Parathyroid adenoma (tissue), 2 donors: ENCODE results near the gene VPS37C.

Source experiments
- H2AFZ ChIP-seq: fragments of 300-600 bp; sonication (generic); one replicate; pipeline ENCODE4 v1.7.0; 2017; ENCODE audit warnings: antibody characterized with exemption, mild to moderate bottlenecking
- H3K27ac ChIP-seq: fragments of 300-600 bp; sonication (generic); one replicate; pipeline ENCODE4 v1.7.0; 2017
- H3K27me3 ChIP-seq: fragments of 300-600 bp; sonication (generic); one replicate; pipeline ENCODE4 v1.7.0; 2017; ENCODE audit warnings: low read length; ENCODE audit not compliant: control insufficient read depth, insufficient read depth
- H3K36me3 ChIP-seq: fragments of 300-600 bp; sonication (generic); one replicate; pipeline ENCODE4 v1.7.0; 2017; ENCODE audit warnings: low read length; ENCODE audit not compliant: control insufficient read depth, insufficient read depth
- H3K4me1 ChIP-seq: fragments of 300-600 bp; sonication (generic); one replicate; pipeline ENCODE4 v1.7.0; 2017; ENCODE audit warnings: control low read depth
- H3K4me2 ChIP-seq: fragments of 300-600 bp; sonication (generic); one replicate; pipeline ENCODE4 v1.7.0; 2017; ENCODE audit warnings: low read length
- H3K4me3 ChIP-seq: fragments of 300-600 bp; sonication (generic); one replicate; pipeline ENCODE4 v1.7.0; 2017; ENCODE audit warnings: low read depth, low read length
- H3K79me2 ChIP-seq: fragments of 300-600 bp; sonication (generic); one replicate; pipeline ENCODE4 v1.7.0; 2017; ENCODE audit warnings: control low read depth
- H3K9ac ChIP-seq: fragments of 300-600 bp; sonication (generic); one replicate; pipeline ENCODE4 v1.7.0; 2017; ENCODE audit warnings: mild to moderate bottlenecking
- H3K9me3 ChIP-seq: fragments of 300-600 bp; sonication (generic); one replicate; pipeline ENCODE4 v1.7.0; 2017; ENCODE audit warnings: low read length; ENCODE audit not compliant: control insufficient read depth
- TF ChIP-seq, protein P1 (sequence below): fragments of 300-600 bp; sonication (generic); IDR thresholded peaks from one replicate; pipeline ENCODE4 v1.7.0; 2017; ENCODE audit warnings: antibody characterized with exemption, mild to moderate bottlenecking
- donor health status: primary hyperparathyroidism.

VPS37C gene

DNA sequence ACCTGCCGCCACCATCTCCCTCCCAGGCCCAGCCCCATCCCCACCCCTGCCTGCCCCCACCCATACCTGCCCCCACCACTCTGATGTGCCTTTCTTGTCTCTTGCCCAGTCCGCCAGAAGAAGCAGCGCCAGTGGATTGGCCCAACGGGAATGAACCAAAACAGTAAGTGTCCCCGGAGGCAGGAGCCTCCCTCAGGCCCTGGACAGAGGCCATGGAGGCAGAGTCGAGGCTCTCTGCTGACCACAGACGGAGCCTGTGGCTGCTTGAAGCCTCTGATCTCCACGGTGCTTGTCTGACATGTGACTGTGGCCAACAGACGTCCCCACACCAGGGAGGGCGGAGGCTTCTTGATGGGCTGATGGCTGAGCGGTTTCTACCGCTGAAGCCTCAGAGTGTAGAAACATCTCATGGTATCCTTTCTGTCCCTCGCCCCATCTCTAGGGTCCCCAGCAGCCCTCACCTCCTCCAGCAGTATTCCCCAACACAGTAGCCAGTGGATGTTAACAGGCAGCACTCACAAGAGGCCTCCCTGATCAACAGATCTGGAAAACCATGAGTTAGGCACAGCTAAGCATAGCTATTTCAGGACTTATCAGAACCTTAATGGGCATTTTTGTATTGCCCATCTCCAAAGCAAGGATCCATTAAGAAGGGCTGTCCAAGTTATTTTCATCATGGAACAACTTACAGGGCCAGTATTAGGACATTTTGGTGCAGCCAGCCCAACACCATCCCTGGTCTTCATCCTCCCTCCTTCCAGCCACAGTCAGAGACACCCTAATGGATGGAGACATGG is 37.3 kb downstream of the VPS37C start:
- Histone ChIP-seq H3K27me3 (no peaks in the 10 kb centered on the region), H3K9ac (no peak overlapping the region), H3K4me3 (no peak overlapping the region), H3K9me3 (no peaks in the 10 kb centered on the region), H3K4me1 (no peaks in the 10 kb centered on the region), H3K36me3 (no peaks in the 10 kb centered on the region), H3K4me2 (no peak overlapping the region), H2AFZ (no peak overlapping the region), H3K27ac (no peak overlapping the region), H3K79me2 (no peaks in the 10 kb centered on the region)
- TF ChIP-seq, protein P1, sequence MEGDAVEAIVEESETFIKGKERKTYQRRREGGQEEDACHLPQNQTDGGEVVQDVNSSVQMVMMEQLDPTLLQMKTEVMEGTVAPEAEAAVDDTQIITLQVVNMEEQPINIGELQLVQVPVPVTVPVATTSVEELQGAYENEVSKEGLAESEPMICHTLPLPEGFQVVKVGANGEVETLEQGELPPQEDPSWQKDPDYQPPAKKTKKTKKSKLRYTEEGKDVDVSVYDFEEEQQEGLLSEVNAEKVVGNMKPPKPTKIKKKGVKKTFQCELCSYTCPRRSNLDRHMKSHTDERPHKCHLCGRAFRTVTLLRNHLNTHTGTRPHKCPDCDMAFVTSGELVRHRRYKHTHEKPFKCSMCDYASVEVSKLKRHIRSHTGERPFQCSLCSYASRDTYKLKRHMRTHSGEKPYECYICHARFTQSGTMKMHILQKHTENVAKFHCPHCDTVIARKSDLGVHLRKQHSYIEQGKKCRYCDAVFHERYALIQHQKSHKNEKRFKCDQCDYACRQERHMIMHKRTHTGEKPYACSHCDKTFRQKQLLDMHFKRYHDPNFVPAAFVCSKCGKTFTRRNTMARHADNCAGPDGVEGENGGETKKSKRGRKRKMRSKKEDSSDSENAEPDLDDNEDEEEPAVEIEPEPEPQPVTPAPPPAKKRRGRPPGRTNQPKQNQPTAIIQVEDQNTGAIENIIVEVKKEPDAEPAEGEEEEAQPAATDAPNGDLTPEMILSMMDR: no peak

DNA sequence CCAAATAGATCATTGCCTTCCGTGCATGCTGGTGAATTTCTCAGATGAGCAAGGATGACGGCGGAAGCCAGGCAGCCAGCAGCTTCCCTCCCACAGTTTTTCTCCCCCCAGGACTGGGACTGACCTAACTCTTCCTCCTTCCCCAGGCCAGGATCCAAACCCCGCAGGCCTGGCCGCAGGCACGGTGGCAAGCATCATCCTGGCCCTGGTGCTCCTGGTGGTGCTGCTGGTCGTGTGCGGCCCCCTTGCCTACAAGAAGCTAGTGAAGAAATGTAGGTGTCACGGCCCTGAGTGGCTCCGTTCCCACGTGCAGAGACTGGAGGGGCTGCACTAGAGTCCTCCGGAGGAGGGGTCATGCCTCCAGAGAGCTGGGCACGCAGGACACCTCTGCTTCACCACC is 38.5 kb downstream of the VPS37C start:
- Histone ChIP-seq H3K79me2 (no peaks in the 10 kb centered on the region), H3K9ac (no peak overlapping the region), H3K36me3 (no peaks in the 10 kb centered on the region), H3K27ac (no peak overlapping the region), H3K4me3 (no peak overlapping the region), H3K27me3 (no peaks in the 10 kb centered on the region), H2AFZ (no peak overlapping the region), H3K9me3 (no peaks in the 10 kb centered on the region), H3K4me1 (no peaks in the 10 kb centered on the region), H3K4me2 (no peak overlapping the region)
- TF ChIP-seq, protein P1: no peak

DNA sequence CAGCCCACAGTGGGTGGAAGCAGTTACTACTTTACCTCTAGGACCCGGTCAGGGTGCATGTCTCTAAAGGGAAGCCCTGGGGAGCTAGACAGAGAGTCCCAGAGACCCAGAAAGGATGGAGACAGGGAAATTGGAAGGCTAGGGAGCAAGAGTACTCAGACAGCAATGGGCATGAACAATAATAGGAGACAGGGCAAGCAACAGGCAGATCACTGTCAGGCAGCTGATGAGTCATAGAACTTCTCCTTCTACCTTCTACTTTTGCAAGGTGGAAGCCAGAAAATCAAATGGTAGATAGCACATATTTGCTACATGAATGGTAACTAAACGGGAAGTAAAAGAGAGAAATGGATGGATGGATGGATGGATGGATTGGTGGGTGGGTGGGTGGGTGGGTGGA is 39.3 kb downstream of the VPS37C start:
- Histone ChIP-seq H3K27ac (no peak overlapping the region), H3K4me1 (no peaks in the 10 kb centered on the region), H3K4me2 (no peak overlapping the region), H3K9ac (no peak overlapping the region), H3K4me3 (no peak overlapping the region), H2AFZ (no peak overlapping the region), H3K79me2 (no peaks in the 10 kb centered on the region), H3K9me3 (no peaks in the 10 kb centered on the region), H3K27me3 (no peaks in the 10 kb centered on the region), H3K36me3 (no peaks in the 10 kb centered on the region)
- TF ChIP-seq, protein P1: no peak

DNA sequence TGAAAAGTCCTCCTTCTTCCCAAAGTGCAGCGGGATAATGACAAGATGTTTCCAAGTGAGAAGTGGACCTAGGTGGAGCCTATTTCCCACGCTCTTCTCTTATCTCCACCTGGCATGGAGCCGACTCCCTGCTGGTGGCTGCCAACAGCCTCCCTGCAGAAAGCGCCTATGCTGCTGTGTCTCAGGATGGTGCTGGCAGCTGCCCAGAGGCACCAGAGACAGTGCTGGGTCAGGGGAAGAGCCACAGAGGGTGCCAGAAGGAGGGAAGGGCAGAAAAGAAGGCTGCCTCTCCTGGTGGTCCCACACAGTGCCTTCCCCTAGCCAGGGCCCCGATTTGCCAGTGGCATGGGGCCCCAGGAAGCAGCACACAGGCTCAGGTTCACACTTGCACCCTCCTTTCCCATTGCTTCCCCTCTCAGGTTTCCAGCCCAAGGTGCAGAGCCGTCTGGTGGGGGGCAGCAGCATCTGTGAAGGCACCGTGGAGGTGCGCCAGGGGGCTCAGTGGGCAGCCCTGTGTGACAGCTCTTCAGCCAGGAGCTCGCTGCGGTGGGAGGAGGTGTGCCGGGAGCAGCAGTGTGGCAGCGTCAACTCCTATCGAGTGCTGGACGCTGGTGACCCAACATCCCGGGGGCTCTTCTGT is 39.9 kb downstream of the VPS37C start:
- Histone ChIP-seq H3K9ac (no peak overlapping the region), H3K27ac (no peak overlapping the region), H2AFZ (no peak overlapping the region), H3K4me1 (no peaks in the 10 kb centered on the region), H3K9me3 (no peaks in the 10 kb centered on the region), H3K79me2 (no peaks in the 10 kb centered on the region), H3K27me3 (no peaks in the 10 kb centered on the region), H3K4me2 (no peak overlapping the region), H3K36me3 (no peaks in the 10 kb centered on the region), H3K4me3 (no peak overlapping the region)
- TF ChIP-seq, protein P1: no peak
